ENCODE measurements around the gene TMEM245. TPM values are rescaled to one million over a fixed set of nuclear protein-coding genes. Genes with fewer than 3 reads are reported as not detected.
"Not testable (repeated sequence)": the region's sequence is repeated elsewhere in the genome, so short reads cannot be mapped to it uniquely, and the experiment has no call there.

The TMEM245 gene
- total RNA-seq, 1 donor from 2014 or later, result 24.0 TPM

GRCh38 chr9:108972626-108973209, 147.0 kb downstream of the TMEM245 start:
- no peaks in the 10 kb centered on the region for H3K27me3 Mint-ChIP-seq (ENCODE audit: low read depth)
- no peak overlapping the region for H3K27ac Mint-ChIP-seq
- H3K9me3 Mint-ChIP-seq, result peaks cover 11% of the 10 kb centered on the region
- no peak overlapping the region for H3K4me3 Mint-ChIP-seq (ENCODE audit: low read depth)
- intact Hi-C loops (cut with micrococcal nuclease), result no loop called here
- peaks cover 14% of the 10 kb centered on the region for H3K36me3 Mint-ChIP-seq (ENCODE audit: low read depth)
- no peaks in the 10 kb centered on the region for H3K4me1 Mint-ChIP-seq (ENCODE audit: low read depth)
- no peak for DNase-seq (ENCODE audit: low spot score)

- H3K27me3 Mint-ChIP-seq (ENCODE audit: low read depth), result no peaks in the 10 kb centered on the region
- intact Hi-C loops (cut with micrococcal nuclease), result no loop called here
- H3K27ac Mint-ChIP-seq, result no peak overlapping the region
- no peak for DNase-seq (ENCODE audit: low spot score)
- peaks cover 11% of the 10 kb centered on the region for H3K9me3 Mint-ChIP-seq
- H3K4me3 Mint-ChIP-seq (ENCODE audit: low read depth), result no peak overlapping the region
- H3K36me3 Mint-ChIP-seq (ENCODE audit: low read depth), result peaks cover 14% of the 10 kb centered on the region
- no peaks in the 10 kb centered on the region for H3K4me1 Mint-ChIP-seq (ENCODE audit: low read depth)
These were observed 147.6 kb downstream of the TMEM245 start for GRCh38 chr9:108972186-108972585.

GRCh38 chr9:108971392-108971791, 148.4 kb downstream of the TMEM245 start:
- DNase-seq (ENCODE audit: low spot score); H3K27me3 Mint-ChIP-seq (ENCODE audit: low read depth); H3K4me1 Mint-ChIP-seq (ENCODE audit: low read depth); H3K4me3 Mint-ChIP-seq (ENCODE audit: low read depth); intact Hi-C loops (cut with micrococcal nuclease); H3K27ac Mint-ChIP-seq: not testable (repeated sequence)
- H3K36me3 Mint-ChIP-seq (ENCODE audit: low read depth), result peaks cover 14% of the 10 kb centered on the region
- H3K9me3 Mint-ChIP-seq, result peaks cover 11% of the 10 kb centered on the region

- peaks cover 11% of the 10 kb centered on the region for H3K9me3 Mint-ChIP-seq
- no peaks in the 10 kb centered on the region for H3K4me1 Mint-ChIP-seq (ENCODE audit: low read depth)
- H3K27me3 Mint-ChIP-seq (ENCODE audit: low read depth), result no peaks in the 10 kb centered on the region
- H3K4me3 Mint-ChIP-seq (ENCODE audit: low read depth), result no peak overlapping the region
- peaks cover 14% of the 10 kb centered on the region for H3K36me3 Mint-ChIP-seq (ENCODE audit: low read depth)
- intact Hi-C loops (cut with micrococcal nuclease), result no loop called here
- H3K27ac Mint-ChIP-seq, result no peak overlapping the region
- DNase-seq (ENCODE audit: low spot score), result no peak
These were observed 151.8 kb downstream of the TMEM245 start for GRCh38 chr9:108967916-108968315.

Other genes with a start within 250 kb of the TMEM245 start
- 31.7 and 32.7 TPM in 2 replicates for gene ELP1, start 185.8 kb downstream of the TMEM245 start, total RNA-seq
- gene ABITRAM, start 185.5 kb downstream of the TMEM245 start, total RNA-seq, result 11.6 and 12.2 TPM in 2 replicates
- gene CTNNAL1, start 106.4 kb downstream of the TMEM245 start, total RNA-seq, result 19.8 and 21.6 TPM in 2 replicates
- not detected in 2 replicates for gene FRRS1L, start 47.3 kb upstream of the TMEM245 start, total RNA-seq
- gene EPB41L4B, start 201.1 kb upstream of the TMEM245 start, total RNA-seq, result 1.5 and 1.6 TPM in 2 replicates

All from activated T-helper 2 cell treated with anti-CD3 and anti-CD28 coated beads, Interferon-gamma antibody, Interleukin-2, Interleukin-4, amounts not matched to agents 10 μg/mL and 5 μg/mL and 100 μg/mL, durations not matched to agents 14 hours and 24 hours and 36 hours (primary cell).